Right atrium auricular region (tissue), 2 donors: ENCODE measurements around the gene RMI1. TPM values are rescaled to one million over a fixed set of nuclear protein-coding genes. Genes with fewer than 3 reads are reported as not detected.

Experiments
- DNase-seq: peaks from one replicate; pipeline ENCODE4 v3.0.0-alpha.2; 2019; ENCODE audit warnings: low spot score
- H3K27ac ChIP-seq, 2 donors: fragments of 200-600 bp; sonication (generic); 1 replicate in 1 of 2; 2 replicates in 1 of 2; pipeline ENCODE4 v1.5.1; 2016 to 2019
- H3K27me3 ChIP-seq, 2 donors: fragments of 200-600 bp; sonication (generic); one replicate each; pipeline versions ENCODE4 v1.5.1 to v1.6.0; 2017 to 2019
- H3K36me3 ChIP-seq: fragments of 200-600 bp; sonication (generic); one replicate; pipeline ENCODE4 v1.5.1; 2016
- H3K4me1 ChIP-seq, 2 donors: fragments of 200-600 bp; sonication (generic); one replicate each; pipeline versions ENCODE4 v1.5.1 to v1.6.0; 2017 to 2019
- H3K4me3 ChIP-seq, 2 donors: fragments of 200-600 bp; sonication (generic); 1 replicate in 1 of 2; 2 replicates in 1 of 2; pipeline ENCODE4 v1.5.1; 2017 to 2019; ENCODE audit warnings: mild to moderate bottlenecking in 1 of 2, moderate library complexity in 1 of 2
- H3K9me3 ChIP-seq, 2 donors: fragments of 200-600 bp; sonication (generic); one replicate each; pipeline ENCODE4 v1.5.1; 2019
- total RNA-seq, 2 donors: library from RNA; depleted of rRNA; stranded (reverse); fragments of >200 nt; gene quantifications; one replicate each; pipeline ENCODE4 v1.1.0, GENCODE V29; 2016
- TF ChIP-seq, protein P1 (sequence below), 2 donors: fragments of 200-600 bp; sonication (generic); IDR thresholded peaks; one replicate each; pipeline ENCODE4 v1.5.1; 2019; ENCODE audit warnings: antibody characterized with exemption in 2 of 2

The RMI1 gene
- total RNA-seq, 2 donors from 2014 or later, result 2.1 to 3.1 TPM

DNA sequence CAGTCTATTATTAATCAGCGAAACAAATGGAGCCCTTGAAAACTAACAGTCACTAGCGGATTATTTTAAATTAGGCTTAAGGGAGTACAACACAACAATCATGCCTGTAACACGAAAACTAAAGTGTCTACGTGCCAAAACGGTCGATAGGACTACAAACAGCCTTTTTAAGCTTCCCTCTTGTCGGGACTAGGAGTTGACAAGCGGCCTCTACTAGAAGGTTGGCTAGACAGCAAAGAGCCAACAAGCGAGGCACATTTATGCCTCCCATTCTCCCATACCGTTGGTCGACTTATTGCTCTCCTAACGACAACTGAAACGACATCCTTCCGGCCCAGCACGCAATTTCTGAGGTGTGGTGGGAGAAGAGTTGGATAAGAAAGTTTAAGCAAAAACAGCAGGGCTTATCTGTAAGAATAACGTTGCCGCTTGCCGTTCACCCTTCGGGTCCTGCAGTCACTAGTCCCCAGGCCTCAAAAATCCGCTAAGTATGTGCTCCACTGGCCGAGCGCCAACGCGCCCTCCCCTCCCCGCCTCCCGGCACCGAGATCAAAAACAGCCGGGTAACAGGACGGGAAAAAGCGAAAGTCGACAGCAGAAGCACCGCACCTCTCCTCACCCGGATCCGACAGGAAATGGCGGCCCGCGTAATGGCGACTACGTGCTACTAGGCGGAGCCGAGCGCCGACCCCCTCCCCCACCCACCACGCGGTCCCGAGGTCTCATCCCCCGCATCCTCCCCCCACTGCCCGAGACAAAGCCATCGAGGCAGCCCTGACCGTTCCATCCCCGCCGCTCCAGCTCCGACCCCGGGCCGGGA is 1.4 kb upstream of the RMI1 start:
- H3K4me1 ChIP-seq, result peaks cover 0 to 43% of the 10 kb centered on the region in 2 donors

GRCh38 chr9:83979812-83980394 is 702 bp upstream of the RMI1 start, which contains the start of gene HNRNPK:
Gene HNRNPK (minus strand): TSS chr9:83980215. CDS start chr9:83978252, 1,963 bp downstream.
- H3K4me1 ChIP-seq, result peaks cover 0 to 37% of the 10 kb centered on the region in 2 donors
- H3K4me3 ChIP-seq, result peak within 1 kb of the TSS; percentile 93 to 100
- no peaks in the 10 kb centered on the region for H3K9me3 ChIP-seq
- H3K27ac ChIP-seq, result peak within 1 kb of the TSS; percentile 99 to 100
- TF ChIP-seq, protein P1, sequence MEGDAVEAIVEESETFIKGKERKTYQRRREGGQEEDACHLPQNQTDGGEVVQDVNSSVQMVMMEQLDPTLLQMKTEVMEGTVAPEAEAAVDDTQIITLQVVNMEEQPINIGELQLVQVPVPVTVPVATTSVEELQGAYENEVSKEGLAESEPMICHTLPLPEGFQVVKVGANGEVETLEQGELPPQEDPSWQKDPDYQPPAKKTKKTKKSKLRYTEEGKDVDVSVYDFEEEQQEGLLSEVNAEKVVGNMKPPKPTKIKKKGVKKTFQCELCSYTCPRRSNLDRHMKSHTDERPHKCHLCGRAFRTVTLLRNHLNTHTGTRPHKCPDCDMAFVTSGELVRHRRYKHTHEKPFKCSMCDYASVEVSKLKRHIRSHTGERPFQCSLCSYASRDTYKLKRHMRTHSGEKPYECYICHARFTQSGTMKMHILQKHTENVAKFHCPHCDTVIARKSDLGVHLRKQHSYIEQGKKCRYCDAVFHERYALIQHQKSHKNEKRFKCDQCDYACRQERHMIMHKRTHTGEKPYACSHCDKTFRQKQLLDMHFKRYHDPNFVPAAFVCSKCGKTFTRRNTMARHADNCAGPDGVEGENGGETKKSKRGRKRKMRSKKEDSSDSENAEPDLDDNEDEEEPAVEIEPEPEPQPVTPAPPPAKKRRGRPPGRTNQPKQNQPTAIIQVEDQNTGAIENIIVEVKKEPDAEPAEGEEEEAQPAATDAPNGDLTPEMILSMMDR (IDR thresholded peaks at IDR 0.05), result no peak
- H3K27me3 ChIP-seq, result no peaks in the 10 kb centered on the region
- peaks cover 30% of the 10 kb centered on the region for H3K36me3 ChIP-seq
- peak; percentile 98 for DNase-seq

More for the DNA sequence above, 1.4 kb upstream of the RMI1 start:
- Histone ChIP-seq H3K27ac (peak overlapping the region; percentile 99 to 100), H3K36me3 (peaks cover 37% of the 10 kb centered on the region), H3K27me3 (no peaks in the 10 kb centered on the region), H3K4me3 (peak overlapping the region; percentile 93 to 100), H3K9me3 (no peaks in the 10 kb centered on the region)
- DNase-seq, result peak; percentile 81
- TF ChIP-seq, protein P1 (IDR thresholded peaks at IDR 0.05), result no peak

DNA sequence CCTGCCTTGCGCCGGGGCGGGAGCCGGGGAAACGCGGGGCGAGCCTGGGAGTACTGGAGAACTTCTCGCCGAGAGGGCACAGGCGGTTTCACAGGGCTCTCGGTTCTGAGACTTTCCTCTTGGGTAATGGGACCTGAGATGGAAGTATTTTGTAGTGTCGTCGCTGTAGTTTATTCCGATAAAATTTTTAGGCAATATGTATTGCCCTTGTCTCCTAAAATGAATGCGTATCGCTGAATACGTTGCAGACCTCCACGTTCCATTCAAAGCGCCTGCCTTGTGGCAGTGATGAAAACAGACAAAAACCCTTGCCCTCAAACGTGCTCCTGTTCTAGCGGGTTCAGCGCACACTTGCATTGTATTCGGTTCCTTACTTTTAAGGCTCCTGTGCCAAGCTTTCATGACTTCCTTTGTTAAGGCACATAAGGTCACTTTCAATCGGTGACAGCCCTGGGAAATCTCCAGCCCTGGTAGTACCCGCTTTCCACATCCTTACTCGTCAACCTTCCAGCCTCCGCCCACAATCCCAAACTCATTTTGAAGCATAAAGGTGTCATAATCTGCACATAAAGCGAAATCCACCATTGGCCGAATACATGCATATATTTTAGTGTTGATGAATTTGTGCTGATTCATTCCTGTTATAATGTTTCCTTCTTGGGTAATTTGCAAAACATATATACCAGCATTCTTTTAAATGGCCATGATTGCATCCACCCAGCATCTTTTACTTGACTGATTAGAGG is 694 bp downstream of the RMI1 start:
- H3K27ac ChIP-seq, result peak overlapping the region; percentile 99 to 100
- peaks cover 16% of the 10 kb centered on the region for H3K36me3 ChIP-seq
- H3K9me3 ChIP-seq, result no peaks in the 10 kb centered on the region
- peaks cover 0 to 29% of the 10 kb centered on the region in 2 donors for H3K4me1 ChIP-seq
- TF ChIP-seq, protein P1 (IDR thresholded peaks at IDR 0.05), result no peak
- peak overlapping the region; percentile 93 to 100 for H3K4me3 ChIP-seq
- H3K27me3 ChIP-seq, result no peaks in the 10 kb centered on the region
- no peak for DNase-seq

GRCh38 chr9:83986195-83986594 is 5.6 kb downstream of the RMI1 start:
- H3K9me3 ChIP-seq, result no peaks in the 10 kb centered on the region
- TF ChIP-seq, protein P1 (IDR thresholded peaks at IDR 0.05), result no peak
- no peak overlapping the region for H3K4me3 ChIP-seq
- DNase-seq, result no peak
- no peaks in the 10 kb centered on the region for H3K36me3 ChIP-seq
- H3K27me3 ChIP-seq, result no peaks in the 10 kb centered on the region
- H3K27ac ChIP-seq, result no peak overlapping the region
- peaks cover 0 to 7% of the 10 kb centered on the region in 2 donors for H3K4me1 ChIP-seq

DNA sequence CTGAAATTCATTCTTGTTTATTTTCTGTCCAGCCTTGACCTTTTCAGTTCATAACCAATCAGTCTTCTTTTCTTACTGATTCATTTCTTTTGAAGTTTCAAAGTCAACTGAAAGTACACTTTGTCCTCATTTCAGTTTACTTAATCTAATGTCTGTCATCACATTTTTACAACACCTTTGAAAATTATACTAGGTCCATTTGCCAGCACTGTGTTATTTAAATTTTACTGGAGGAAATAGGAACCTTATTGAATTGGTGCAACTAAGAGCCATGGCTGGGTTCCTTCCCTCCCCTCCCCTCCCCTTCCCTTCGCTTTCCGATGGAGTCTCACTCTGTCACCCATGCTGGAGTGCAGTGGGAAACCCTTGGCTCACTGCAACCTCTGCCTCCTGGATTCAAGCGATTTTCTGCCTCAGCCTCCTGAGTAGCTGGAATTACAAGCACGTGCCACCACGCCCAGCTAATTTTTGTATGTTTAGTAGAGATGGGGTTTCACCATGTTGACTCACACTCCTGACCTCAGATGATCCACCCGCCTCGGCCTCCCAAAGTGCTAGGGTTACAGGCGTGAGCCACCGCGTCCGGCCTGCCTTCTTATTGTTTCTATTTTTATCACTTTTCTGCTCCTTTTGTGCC is 6.3 kb downstream of the RMI1 start:
- Histone ChIP-seq H3K4me3 (no peak overlapping the region), H3K36me3 (no peaks in the 10 kb centered on the region), H3K4me1 (peaks cover 0 to 1% of the 10 kb centered on the region in 2 donors), H3K27me3 (no peaks in the 10 kb centered on the region), H3K27ac (no peak overlapping the region), H3K9me3 (no peaks in the 10 kb centered on the region)
- DNase-seq, result no peak
- TF ChIP-seq, protein P1 (IDR thresholded peaks at IDR 0.05), result no peak
